ENCODE results near the gene SIDT2. TPM values are rescaled to one million over a fixed set of nuclear protein-coding genes. Genes with fewer than 3 reads are reported as not detected.

SIDT2 gene
- total RNA-seq, 1 donor: 27.5 TPM

DNA sequence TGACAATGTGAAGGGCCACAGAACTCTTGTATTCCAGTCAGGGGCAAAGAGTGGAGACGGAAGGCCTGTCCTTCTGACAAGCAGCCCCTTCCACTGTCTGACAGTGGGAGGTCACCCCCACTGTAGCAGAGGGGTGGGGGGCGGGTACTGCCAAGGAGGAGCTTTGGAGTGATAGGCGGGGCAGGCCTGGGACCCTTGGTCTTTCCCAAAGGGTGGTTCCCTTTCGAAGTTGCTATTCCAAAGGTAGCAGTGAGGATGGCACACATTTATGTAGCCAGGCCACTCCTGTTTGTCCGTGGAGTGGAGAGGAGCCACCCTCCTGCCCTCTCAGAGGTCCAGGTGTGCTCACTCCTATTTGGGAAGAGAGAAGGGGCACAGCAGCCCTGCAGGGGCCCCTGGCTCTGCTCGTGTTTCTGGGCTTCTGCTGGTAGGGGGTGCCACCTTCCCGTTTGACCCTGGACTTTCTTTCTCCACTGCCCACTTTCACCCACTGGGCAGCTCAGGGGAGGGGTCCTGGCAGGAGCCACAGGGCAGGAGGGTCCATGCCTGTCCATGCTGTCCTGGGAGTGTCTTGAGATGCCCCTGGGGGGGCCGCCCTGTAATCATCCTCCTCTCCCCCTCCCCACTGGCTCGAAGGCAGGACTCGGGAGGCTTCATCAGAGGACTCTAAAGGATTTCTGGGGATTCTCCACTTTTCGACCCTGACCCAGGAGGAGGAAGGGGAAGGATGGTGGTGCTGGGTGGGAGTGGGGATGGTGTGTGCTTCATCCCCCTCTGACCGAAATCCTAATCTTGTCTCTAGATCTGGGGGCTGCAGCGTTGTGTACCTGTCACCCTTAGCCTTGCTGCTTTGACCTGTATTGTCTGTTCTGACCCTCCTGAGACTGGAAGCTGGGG is 21.6 kb downstream of the SIDT2 start:
- Histone ChIP-seq H3K27ac (ENCODE audit: low read depth, low read length) (peak overlapping the region; percentile 96), H3K4me3 (ENCODE audit: insufficient read depth, low read length) (peak overlapping the region; percentile 96), H2AFZ (ENCODE audit: low read length) (no peak overlapping the region), H3K9me3 (ENCODE audit: low read depth, low read length) (no peaks in the 10 kb centered on the region), H3K79me2 (ENCODE audit: insufficient read depth, low read length) (peaks cover 68% of the 10 kb centered on the region), H3K4me2 (ENCODE audit: insufficient read depth, low read length) (peak overlapping the region; percentile 91), H3K36me3 (ENCODE audit: insufficient read depth, low read length) (peaks cover 67% of the 10 kb centered on the region), H4K20me1 (ENCODE audit: insufficient read depth, low read length) (peaks cover 57% of the 10 kb centered on the region), H3K4me1 (ENCODE audit: insufficient read depth, low read length) (peaks cover 37% of the 10 kb centered on the region), H3K27me3 (ENCODE audit: insufficient read depth, low read length) (no peaks in the 10 kb centered on the region)
- peak; percentile 78 for DNase-seq (ENCODE audit: insufficient read length, low spot score, missing footprints)
- TF ChIP-seq, protein P1, sequence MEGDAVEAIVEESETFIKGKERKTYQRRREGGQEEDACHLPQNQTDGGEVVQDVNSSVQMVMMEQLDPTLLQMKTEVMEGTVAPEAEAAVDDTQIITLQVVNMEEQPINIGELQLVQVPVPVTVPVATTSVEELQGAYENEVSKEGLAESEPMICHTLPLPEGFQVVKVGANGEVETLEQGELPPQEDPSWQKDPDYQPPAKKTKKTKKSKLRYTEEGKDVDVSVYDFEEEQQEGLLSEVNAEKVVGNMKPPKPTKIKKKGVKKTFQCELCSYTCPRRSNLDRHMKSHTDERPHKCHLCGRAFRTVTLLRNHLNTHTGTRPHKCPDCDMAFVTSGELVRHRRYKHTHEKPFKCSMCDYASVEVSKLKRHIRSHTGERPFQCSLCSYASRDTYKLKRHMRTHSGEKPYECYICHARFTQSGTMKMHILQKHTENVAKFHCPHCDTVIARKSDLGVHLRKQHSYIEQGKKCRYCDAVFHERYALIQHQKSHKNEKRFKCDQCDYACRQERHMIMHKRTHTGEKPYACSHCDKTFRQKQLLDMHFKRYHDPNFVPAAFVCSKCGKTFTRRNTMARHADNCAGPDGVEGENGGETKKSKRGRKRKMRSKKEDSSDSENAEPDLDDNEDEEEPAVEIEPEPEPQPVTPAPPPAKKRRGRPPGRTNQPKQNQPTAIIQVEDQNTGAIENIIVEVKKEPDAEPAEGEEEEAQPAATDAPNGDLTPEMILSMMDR (IDR thresholded peaks at IDR 0.05; ENCODE audit: extremely low read depth, low read depth, low read length): no peak

DNA sequence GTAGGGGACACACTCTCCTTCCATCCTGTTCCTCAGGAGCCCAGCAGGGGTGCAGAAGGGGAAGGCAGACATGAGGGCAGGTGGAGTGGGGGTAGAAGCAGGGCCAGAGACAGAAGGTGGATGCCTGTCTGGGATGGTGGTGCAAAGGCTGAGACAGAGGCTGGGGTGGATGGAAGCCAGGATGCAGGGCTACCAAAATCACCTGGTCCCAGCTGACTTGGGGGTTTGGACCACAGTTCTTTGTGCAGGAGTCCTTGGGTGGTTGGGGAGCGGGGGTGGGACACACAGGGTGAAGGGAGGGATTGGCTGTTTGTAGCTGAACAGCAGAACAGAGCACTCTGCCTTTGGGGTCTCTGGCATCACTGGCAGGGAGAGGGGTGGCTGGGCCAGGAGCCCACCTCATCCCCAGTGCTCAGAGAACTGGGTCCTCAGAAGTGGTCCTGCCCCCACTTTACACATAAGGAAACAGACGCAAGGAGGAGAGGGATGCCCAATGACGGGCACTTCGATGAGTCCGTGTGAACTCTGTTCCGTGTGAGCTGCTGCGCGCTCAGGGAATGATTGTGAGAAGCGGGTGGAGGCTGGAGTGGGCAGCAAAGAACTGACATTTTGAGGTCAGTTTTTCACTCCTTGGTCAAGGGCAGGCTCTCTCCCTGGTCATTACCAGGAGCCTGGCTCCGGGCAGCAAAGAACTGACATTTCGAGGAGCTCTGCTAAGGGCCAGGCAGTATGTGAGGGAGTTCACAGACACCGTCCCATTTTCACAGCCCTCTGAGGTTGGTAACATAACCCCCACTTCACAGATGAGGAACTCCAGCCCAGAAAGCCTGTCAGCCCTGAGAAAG is 22.5 kb downstream of the SIDT2 start:
- Histone ChIP-seq H2AFZ (ENCODE audit: low read length) (no peak overlapping the region), H3K36me3 (ENCODE audit: insufficient read depth, low read length) (peaks cover 64% of the 10 kb centered on the region), H3K4me3 (ENCODE audit: insufficient read depth, low read length) (peak overlapping the region; percentile 96), H3K9me3 (ENCODE audit: low read depth, low read length) (no peaks in the 10 kb centered on the region), H3K4me1 (ENCODE audit: insufficient read depth, low read length) (peaks cover 39% of the 10 kb centered on the region), H3K79me2 (ENCODE audit: insufficient read depth, low read length) (peaks cover 69% of the 10 kb centered on the region), H3K27ac (ENCODE audit: low read depth, low read length) (peak overlapping the region; percentile 96), H4K20me1 (ENCODE audit: insufficient read depth, low read length) (peaks cover 59% of the 10 kb centered on the region), H3K27me3 (ENCODE audit: insufficient read depth, low read length) (no peaks in the 10 kb centered on the region), H3K4me2 (ENCODE audit: insufficient read depth, low read length) (peak overlapping the region; percentile 91)
- peak; percentile 82 for DNase-seq (ENCODE audit: insufficient read length, low spot score, missing footprints)
- TF ChIP-seq, protein P1 (IDR thresholded peaks at IDR 0.05; ENCODE audit: extremely low read depth, low read depth, low read length): peak; percentile 15

DNA sequence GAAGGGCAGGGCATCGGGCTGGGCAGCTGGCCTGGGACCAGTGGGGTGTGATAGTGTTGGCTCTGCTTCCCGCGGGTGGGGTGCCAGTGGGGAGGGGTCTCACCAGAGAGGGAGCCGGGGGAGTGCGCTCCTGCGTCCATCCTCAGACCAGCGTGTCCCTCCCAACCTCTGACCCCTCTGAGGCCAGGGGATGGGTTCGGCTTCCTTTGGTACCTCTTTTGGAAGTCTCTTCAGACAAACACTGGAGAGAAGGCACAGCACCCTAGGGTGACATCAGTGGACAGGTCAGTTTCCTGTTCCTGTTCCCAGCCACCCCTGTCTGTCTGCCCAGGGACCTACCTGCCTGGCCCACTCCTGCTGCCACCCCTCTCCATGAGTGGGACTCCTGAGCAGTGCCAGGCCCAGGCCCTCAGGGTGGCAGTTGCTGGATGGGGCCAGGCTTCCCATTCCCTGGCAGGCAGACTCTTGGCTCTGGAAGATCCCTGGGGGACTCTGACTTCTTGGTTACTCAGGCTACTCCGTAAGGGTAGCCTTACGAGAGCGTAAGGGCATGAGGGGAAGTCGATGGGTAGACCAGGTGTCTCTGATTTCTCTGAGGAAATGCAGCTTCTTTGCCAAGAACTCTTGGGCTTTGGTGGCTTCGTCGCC is 23.2 kb downstream of the SIDT2 start:
- TF ChIP-seq, protein P1 (IDR thresholded peaks at IDR 0.05; ENCODE audit: extremely low read depth, low read depth, low read length): no peak
- Histone ChIP-seq H4K20me1 (ENCODE audit: insufficient read depth, low read length) (peaks cover 59% of the 10 kb centered on the region), H3K27me3 (ENCODE audit: insufficient read depth, low read length) (no peaks in the 10 kb centered on the region), H3K4me2 (ENCODE audit: insufficient read depth, low read length) (peak overlapping the region; percentile 91), H3K4me3 (ENCODE audit: insufficient read depth, low read length) (peak overlapping the region; percentile 96), H3K79me2 (ENCODE audit: insufficient read depth, low read length) (peaks cover 69% of the 10 kb centered on the region), H3K36me3 (ENCODE audit: insufficient read depth, low read length) (peaks cover 63% of the 10 kb centered on the region), H3K27ac (ENCODE audit: low read depth, low read length) (peak overlapping the region; percentile 96), H3K9me3 (ENCODE audit: low read depth, low read length) (no peaks in the 10 kb centered on the region), H3K4me1 (ENCODE audit: insufficient read depth, low read length) (peaks cover 39% of the 10 kb centered on the region), H2AFZ (ENCODE audit: low read length) (no peak overlapping the region)
- DNase-seq (ENCODE audit: insufficient read length, low spot score, missing footprints): peak; percentile 92
